GM13976 (cell line): ENCODE data around the gene PHLDB2.

ENCODE experiments used
- DNase-seq: peaks from one replicate; pipeline ENCODE4 v3.0.0; 2012; ENCODE audit warnings: low spot score
- CTCF ChIP-seq: IDR thresholded peaks from 2 replicates; pipeline ENCODE4 v1.5.1; 2012; ENCODE audit warnings: borderline replicate concordance, mild to moderate bottlenecking; ENCODE audit not compliant: insufficient read depth; ENCODE audit errors: extremely low read depth, missing control alignments, control extremely low read depth
- in situ Hi-C: fragments of 300-500 bp; cut with MboI; formaldehyde crosslinking; loops from one replicate; pipeline ENCODE4 v1.12.0; 2022; ENCODE audit warnings: low sequenced_read_pairs, mixed read lengths, inconsistent platforms; ENCODE audit not compliant: unreplicated experiment

Gene PHLDB2

DNA sequence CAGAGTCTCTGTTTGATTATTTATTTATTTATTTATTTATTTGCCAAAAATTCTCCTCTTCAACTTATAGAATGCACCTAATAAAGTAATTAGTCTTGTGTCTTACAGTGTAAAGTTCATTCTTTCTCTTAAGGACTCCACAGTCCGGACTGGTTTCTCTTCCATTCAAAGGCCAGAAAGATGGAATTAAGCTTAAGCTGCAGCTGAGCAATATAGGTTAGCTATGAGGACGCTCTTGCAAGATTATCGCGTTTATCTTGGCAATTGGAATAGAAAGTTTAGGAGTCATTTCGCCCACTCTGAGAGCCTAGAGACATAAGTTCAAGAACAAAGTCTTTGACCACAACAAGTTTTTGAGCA lies 154.7 kb downstream of the PHLDB2 start:
- DNase-seq = no peak
- in situ Hi-C loops = no loop called here
- no peak for TF ChIP-seq CTCF

- no peak for DNase-seq
- no peak for TF ChIP-seq CTCF
- in situ Hi-C loops = no loop called here
Measured at GRCh38 chr3:112017091-112017490, 158.0 kb downstream of the PHLDB2 start.

DNA sequence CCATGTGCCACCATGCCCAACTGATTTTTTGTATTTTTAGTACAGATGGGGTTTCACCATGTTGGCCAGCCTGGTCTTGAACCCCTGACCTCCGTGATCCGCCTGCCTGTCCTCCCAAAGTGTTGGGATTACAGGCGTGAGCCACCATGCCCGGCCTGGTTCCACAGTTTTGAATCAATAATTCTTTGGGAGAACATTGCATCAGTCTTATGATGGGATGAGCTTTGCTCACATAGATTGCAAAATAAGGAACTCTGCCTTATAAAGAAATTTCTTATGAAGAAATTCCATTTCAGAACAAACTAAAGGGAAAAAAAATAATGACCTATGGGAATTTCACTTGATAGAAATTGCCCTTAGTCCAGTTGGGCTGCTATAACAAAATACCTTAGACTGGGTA lies 159.6 kb downstream of the PHLDB2 start:
- in situ Hi-C loops = no loop called here
- no peak for DNase-seq
- TF ChIP-seq CTCF = no peak

DNA sequence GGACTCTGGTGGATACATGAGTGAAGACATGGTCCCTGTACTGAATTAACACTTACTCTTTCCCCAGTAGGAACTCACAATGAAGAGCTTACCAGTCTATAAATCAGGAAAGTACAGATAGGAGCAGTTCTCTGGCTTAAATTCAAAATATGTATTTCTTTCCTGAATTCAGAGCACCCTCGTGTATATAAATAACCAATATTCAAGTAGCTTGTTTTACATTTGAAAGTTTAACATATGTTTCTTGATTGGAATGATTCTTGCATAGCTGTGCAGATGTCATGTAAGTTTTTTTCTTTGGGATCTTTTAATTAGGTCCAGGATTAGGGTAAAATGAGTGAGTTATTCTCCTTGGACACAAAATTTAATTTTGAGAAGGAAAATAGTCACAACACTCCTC lies 160.7 kb downstream of the PHLDB2 start:
- no peak for DNase-seq
- no peak for TF ChIP-seq CTCF
- in situ Hi-C loops = no loop called here

DNA sequence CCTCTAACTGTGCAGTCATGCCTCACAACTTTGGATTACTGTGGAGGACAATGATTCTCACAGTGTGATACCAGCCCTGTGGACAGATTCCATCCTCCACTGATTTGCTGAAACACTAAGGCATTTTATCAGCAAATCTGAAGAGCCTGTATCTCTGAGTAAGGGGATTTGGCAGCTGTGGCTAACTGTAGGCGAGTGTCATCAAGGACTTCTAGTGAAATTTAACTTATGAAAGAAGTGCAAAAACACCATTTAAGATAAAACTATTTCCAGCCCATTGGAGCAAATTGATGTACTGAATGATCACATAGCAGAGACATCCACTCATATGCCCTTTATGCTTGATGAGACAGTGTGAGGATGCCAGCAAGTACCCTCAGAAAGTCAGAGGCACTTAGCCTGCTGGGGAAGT lies 161.6 kb downstream of the PHLDB2 start:
- DNase-seq = no peak
- in situ Hi-C loops = no loop called here
- TF ChIP-seq CTCF = no peak
